ENCODE results near the gene THAP5.

GRCh38 chr7:108604307-108605077, 35.0 kb upstream of the THAP5 start:
- TF ChIP-seq CTCF (IDR thresholded peaks at IDR 0.05; ENCODE audit: borderline replicate concordance, extremely low read depth, low read length, poor library complexity, severe bottlenecking), result no peak
- TF ChIP-seq EZH2 (IDR thresholded peaks at IDR 0.05; ENCODE audit: borderline replicate concordance, low read depth, low read length, severe bottlenecking), result no peak

Measured in DND-41 (cell line).